GM12891 (cell line): Measurements from ENCODE around the gene HK1.

Source experiments
- PAX5 ChIP-seq: IDR thresholded peaks from 2 replicates; pipeline ENCODE4 v1.6.1; 2011; ENCODE audit warnings: low read length, moderate library complexity, mild to moderate bottlenecking; ENCODE audit not compliant: insufficient read depth, severe bottlenecking
- POLR2A ChIP-seq: IDR thresholded peaks from 2 replicates; pipeline ENCODE4 v1.6.1; 2011; ENCODE audit warnings: low read depth, low read length, control low read depth
- POLR2AphosphoS5 ChIP-seq: IDR thresholded peaks from 2 replicates; pipeline ENCODE4 v1.6.1; 2011; ENCODE audit warnings: low read depth, low read length, control low read depth
- POU2F2 ChIP-seq: IDR thresholded peaks from 2 replicates; pipeline ENCODE4 v1.6.1; 2011; ENCODE audit warnings: low read depth, mild to moderate bottlenecking, control low read depth, low read length, moderate library complexity
- SPI1 ChIP-seq: IDR thresholded peaks from 2 replicates; pipeline ENCODE4 v1.6.1; 2011; ENCODE audit warnings: low read depth, low read length, control low read depth
- TAF1 ChIP-seq: IDR thresholded peaks from 2 replicates; pipeline ENCODE4 v1.6.1; 2011; ENCODE audit warnings: low read depth, low read length, control low read depth

DNA sequence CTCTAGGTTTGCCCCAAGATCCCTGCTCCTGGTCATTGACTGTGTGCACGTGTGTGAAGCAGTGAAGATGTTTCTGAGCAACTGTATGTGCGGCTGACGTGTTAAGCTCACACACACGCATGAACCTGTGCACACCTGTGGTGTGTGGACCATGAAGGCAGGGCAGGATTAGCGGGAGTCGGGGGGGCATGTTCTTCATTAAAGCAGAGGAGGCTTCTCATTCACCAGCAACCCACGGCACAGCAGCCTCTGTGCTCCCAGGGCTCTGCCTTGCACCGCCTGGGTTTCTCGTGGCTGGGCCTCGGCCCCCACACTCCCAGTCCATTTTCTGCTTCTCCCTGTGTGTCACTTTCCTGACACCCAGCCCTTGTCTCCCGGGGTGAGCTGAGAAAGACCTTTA, 139.2 kb downstream of the HK1 start:
- TF ChIP-seq TAF1 (no peak), POLR2AphosphoS5 (no peak), POLR2A (no peak), SPI1 (no peak), POU2F2 (no peak), PAX5 (no peak)
